Neural progenitor cell (in vitro differentiated cells): ENCODE results near the gene POMGNT2.

Experiments
- CTCF ChIP-seq: fragments of 200-600 bp; sonication (generic); IDR thresholded peaks from 2 replicates; pipeline ENCODE4 v1.5.1; 2017; ENCODE audit warnings: antibody characterized with exemption, mild to moderate bottlenecking
- EZH2 ChIP-seq: fragments of 200-600 bp; sonication (generic); IDR thresholded peaks from 2 replicates; pipeline ENCODE4 v1.6.1; 2017; ENCODE audit warnings: antibody characterized with exemption, mild to moderate bottlenecking, moderate library complexity
- EZH2phosphoT487 ChIP-seq: fragments of 200-600 bp; sonication (generic); IDR thresholded peaks from 2 replicates; pipeline ENCODE4 v1.6.1; 2017; ENCODE audit warnings: antibody characterized with exemption

DNA sequence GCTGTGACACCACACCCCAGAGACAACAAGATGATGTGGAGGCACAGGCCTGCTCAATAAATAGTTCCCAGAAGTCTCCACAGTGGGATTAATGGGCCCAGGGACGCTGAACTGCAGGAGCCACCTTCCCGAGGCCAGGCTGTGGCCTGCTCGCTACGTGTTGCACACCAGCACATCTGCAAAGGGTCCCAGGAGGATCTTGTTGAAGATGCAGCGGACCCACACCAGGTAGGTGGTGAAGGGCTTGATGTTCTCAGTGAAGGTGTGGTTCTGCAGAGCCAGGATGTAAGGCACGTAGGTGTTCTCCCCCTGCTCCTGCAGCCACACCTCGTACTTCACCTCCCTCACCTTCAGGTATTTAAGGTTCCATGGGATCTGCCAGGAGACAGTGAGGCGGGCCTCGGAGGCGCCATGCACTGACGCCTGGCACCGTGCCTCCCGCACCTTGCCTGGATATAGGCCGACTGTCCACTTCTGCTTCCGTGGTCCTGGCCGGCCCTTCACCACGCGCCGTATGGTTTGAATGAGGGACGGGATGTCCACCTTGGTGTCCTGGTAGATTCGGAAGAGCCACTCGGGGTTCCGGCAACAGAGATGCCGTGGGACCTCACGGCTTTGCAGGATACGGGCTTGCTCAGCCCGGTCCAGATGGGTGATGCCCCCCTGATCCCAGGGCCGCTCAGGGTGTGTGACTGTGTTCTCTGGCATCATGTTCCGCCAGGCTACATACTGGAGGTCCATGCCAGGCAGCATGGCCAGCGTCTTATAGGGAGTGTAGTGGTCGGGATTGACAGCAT lies 26.1 kb downstream of the POMGNT2 start:
- TF ChIP-seq CTCF (no peak), EZH2 (no peak), EZH2phosphoT487 (no peak)
